Stomach (tissue), 4 donors: Measurements from ENCODE around the gene ULK3.

Experiments used
- CTCF ChIP-seq, 7 experiments: fragments of 450-650 bp in 4 of 7; fragments of 200-600 bp in 3 of 7; sonication (generic) in 3 of 7; IDR thresholded peaks; one replicate each; pipeline ENCODE4 v1.5.1; 2016 to 2019; ENCODE audit warnings: antibody characterized with exemption in 7 of 7, control low read depth in 2 of 7, mild to moderate bottlenecking in 1 of 7
- EP300 ChIP-seq: sonication (generic); formaldehyde crosslinking; IDR thresholded peaks from one replicate; pipeline ENCODE4 v1.6.1; 2017; ENCODE audit warnings: antibody characterized with exemption
- POLR2A ChIP-seq, 4 donors: fragments of 450-650 bp; IDR thresholded peaks; one replicate each; pipeline ENCODE4 v1.6.1; 2016; ENCODE audit warnings: antibody characterized with exemption in 4 of 4, control low read depth in 2 of 4, mild to moderate bottlenecking in 1 of 4, moderate library complexity in 1 of 4
- POLR2AphosphoS5 ChIP-seq, 3 donors: sonication (generic); formaldehyde crosslinking; IDR thresholded peaks; one replicate each; pipeline ENCODE4 v1.6.1; 2016; ENCODE audit warnings: antibody characterized with exemption in 3 of 3

DNA sequence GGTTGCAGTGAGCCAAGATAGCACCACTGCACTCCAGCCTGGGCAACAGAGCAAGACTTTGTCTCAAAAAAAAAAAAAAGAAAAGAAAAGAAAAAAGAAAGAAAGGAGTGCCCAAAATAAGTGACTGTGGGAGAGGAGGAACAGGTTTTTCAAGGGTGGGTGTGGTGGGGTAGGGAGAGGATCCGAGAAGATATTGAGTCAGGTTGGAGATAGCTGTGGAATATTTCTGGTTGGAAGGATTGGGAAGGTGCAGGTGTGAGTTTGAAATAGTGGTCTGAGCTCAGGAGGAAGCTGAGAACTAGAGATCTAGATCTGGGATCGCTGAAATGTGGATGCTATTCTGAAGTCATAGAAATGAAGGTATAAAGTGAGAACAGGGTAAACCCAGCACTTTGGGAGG is 22.4 kb upstream of the ULK3 start:
- no peak for TF ChIP-seq POLR2AphosphoS5 (IDR thresholded peaks at IDR 0.05)
- TF ChIP-seq POLR2A (IDR thresholded peaks at IDR 0.05) = no peak
- TF ChIP-seq EP300 = no peak
- no peak for TF ChIP-seq CTCF (IDR thresholded peaks at IDR 0.05)
